Mesenteric fat pad (tissue), 1 donor: Measurements from ENCODE around the gene TSC22D1. TPM values are rescaled to one million over a fixed set of nuclear protein-coding genes. Genes with fewer than 3 reads are reported as not detected.

ENCODE experiments used
- DNase-seq: peaks from one replicate; pipeline ENCODE4 v3.0.0-alpha.2; 2020; ENCODE audit warnings: low spot score
- total RNA-seq: library from RNA; stranded (reverse); fragmentation: NEBNext Ultra II Directional; extraction: Animal tissue kit (Norgen Biotek cat#: 25700); gene quantifications from one replicate; pipeline ENCODE4 v1.2.1, GENCODE V29; 2021
- donor health status: DM: yes; HTN: yes; CAD: no.

The TSC22D1 gene
- total RNA-seq, 1 donor from 2014 or later = 82.0 TPM

DNA sequence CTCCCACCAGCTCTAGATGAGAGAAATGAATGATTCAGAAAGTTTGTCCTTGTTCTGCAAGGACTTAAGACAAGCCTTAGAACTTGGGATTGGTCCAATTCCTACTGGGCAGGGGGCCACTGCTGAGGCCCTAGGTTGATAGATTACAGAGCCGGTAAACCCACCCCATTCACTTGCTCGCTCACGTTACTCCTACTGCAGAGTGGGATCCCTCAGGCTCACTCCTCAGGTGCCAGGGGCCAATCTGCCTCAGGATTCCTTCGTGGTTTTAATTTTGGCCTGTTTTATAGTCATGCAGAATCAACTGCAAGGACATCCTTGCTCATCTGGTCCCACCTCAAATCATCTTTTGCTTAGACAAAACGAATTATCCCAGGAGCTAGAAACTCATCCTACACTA, 143.5 kb downstream of the TSC22D1 start:
- DNase-seq = no peak

DNA sequence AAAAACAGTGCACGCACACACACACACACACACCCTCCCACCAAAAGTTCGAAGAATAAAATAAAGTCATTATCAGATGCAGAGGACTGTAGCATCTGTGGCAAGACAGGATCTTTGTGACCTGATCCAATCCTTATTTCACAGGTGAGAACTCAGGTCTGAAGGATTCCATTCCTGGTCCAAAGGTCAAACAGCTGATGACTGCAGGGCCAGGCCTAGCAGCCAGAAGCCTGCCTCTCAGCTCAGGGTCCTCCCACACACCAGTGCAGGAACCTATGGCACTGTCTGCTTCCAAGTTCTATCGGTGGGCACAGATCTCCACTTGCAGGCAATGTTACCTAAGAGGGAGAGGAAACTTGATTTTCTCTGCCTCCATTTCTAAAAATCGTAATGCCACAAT, 145.0 kb downstream of the TSC22D1 start:
- DNase-seq = no peak

DNA sequence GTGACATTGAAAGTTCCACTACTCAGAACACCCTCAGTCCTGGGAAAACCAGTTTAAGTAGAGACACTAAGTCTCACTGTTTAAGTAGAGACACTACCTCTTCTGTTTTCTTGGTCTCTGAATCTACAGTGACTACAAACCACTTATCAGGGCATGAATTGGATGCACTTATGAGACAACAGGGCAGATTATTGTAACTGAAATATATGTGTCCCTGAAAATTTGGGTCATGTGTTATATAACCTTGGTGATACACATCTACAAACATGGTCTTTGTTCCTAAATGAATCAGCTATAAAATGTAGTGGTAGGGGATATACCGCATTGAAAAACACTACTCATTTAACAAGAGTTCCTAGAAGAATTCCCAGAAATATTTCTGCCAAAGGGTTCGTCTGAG, 146.8 kb downstream of the TSC22D1 start:
- DNase-seq = no peak

DNA sequence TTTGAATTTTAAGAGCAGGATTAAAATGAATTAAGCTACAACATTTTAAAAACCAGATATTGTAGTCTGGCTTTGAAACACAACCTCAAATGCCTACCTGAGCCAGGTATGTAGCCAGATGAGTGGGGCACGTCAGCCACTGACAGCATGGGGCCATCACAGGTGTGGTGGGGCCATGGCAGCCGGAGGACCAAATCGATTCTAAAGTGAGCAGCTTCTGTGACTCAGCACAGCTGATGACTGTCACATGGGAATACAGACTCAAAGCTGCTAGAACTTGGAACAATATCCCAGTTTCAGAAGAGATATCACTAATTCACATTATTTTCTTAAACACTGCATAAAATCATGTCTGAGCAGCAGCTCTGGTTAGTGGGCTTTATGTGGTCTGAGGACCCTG, 149.7 kb downstream of the TSC22D1 start:
- no peak for DNase-seq

DNA sequence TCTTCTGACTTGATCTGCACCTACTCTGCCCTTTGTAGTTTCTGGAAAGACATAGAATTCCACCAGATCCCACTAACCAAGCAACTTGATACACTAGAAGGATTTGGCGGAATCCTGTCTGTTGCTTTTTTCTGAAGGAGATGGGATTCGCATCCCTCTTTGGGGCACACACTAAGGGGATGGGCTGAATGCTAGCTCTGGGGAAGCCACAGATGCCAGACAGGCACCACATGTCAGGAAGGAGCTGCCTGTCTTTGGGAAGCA, 150.4 kb downstream of the TSC22D1 start:
- no peak for DNase-seq

DNA sequence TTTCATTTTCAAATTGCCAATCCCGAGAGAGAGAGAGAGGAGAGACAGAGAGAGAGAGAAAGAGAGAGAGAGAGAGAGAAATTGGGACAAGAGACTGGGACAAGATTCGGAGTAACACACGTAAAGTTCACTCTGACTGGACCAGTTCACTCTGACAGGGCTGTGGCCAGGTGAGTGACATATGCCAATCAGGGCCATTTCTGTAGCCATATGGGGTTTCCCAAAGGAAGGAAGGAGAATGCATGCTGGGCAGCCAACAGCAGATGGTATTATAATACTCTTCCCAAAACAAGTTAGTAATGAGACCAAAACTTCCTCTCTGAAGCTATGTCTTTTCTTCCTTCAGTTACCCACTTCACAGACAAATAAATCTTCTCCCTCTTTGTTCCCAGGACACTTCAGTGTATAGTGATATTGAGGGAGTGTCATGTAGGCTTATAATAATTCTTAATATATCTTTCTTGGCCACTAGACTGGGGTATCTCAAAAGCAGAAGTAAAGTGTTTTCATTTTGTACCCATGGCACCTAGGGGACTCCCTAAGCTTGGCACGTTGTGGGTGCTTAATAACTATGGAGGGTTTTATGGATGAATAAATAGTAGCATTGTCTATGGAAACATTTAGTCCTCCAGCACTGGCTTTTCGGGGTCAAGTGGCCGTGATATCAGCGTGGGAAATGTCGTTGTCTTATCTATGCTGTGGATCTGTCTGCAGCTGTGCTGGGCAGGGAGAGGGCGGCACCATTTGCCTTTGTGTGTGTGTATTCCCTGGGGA, 150.9 kb downstream of the TSC22D1 start:
- no peak for DNase-seq

DNA sequence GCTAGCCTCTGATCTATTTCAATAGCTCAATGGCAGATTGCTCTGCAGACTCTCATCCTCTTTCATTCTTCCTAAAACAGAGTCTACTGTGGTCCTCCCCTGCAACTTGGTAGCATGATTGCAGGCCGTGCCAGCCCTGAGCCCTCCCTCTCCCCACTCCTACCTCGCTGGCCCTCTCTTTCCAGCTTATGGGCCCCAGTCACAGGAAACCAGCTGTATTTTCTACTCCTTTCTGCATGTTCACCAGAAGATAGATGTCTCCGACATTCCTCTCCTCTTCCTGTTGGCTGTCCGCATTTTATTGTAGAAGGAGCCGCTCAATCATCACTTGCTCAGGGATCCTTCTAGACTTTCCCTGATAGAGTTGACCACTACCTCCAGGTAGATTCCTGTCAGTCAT, 152.3 kb downstream of the TSC22D1 start:
- DNase-seq = no peak

DNA sequence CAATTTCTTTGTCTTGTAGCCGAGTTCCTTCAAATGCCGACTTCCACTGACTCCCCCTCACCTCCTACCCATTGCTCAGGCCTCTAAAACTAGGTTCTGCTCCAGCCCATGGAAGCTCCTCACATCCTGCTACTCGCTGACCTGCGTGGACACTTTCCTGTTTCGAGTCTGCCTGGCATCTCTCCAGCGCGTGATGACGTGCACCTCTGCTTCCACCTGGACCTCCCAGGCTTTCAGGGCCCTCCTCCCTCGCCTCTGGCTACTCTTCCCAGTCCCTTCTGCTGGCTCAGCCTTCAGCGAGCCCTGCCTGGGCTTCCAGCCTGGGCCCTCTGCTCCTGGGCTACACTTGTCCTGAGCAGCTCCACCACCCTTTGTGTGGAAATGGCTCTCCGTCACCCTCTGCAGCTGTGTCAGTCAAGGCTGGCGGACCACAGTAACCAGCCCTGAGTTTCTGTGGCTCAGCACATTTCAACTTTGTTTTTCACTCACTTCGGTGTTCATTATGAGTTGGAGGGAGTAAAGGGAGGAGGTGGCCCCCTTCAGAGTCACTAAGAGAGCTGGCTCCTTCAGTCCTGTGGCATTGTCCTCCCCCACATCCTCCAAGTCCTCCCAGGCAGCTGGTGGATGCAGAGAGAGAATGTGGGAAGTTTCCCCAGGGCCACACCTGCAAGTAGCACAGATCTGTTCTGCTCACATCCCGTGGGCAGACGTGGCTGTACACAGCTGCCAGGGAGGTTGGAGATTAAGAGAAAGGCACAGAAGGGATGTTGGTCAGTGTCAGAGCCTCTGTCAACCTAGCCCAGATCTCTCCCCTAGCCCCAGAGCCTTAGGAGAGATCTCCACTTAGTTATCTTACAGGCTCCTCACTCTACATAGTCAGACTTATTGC, 153.1 kb downstream of the TSC22D1 start:
- peak; percentile 81 for DNase-seq

DNA sequence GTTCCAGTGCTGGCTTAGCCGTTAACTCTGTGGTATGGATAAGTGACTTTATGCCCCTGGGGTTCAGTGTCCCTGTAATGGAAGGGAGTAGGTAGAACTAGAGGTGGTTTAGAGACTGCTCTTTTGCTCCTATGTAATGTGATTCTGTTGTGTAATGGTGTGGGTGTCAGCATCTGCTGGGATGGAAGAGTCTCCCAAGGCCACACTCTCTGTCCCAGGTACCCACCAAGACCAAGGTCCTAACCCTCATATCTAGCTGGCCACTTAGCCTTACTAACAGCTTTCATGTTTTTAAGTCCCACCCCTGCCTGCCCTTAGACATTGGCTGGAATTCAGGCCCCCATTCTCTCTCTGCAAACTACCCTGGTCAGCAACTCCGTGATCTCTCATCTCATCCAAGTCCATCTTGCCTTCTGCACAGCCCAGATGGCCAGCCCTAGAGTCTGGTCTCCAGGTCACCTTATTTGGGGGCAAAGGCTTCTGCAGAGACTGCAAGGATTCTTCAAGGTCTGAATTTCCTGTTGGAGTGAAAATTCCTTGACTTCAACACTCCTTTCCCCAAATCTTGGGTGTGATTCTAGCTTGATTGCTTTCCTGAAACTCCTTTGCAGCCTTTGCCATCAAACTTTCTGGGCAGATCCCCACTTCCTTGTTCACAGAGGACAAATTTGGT, 154.1 kb downstream of the TSC22D1 start:
- DNase-seq = no peak

DNA sequence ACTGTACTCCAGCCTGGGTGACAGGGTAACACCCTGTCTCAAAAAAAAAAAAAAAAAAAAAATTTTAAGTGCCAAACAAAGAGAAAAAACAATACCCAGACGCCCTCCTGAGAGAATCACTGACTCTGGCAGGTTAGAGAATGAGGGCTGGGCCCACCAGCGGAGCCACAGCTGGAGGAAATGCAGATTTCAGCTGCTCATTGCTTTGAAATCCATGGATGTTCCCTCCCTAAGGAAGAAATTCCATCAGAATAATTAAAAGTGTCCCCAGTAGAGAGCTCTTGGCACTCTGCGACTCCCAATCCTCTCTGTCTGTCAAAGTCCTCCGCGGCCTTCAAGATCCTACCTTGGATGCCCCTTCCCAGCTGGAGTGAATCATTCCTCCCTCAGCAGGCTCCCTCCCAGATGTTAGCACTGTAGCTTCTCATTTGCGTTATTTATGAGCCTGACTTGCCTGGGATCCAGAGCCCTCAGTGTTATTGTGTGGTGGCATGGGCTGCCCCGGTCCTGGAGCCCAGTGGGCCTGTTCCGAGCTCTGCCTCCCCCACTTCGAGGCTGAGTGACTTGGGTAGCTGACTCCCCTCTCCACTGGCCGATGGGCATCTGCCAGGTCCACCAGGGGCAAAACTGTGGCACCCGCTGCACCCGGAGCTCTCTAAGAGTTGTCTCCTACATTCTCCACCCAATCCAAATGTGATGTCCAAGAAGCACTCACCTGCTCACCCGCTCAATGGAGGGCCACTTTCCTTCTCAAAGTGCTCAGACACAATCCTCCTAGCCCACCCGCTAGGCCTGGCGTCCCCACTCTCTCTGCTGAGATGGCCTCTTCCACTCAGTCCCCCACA, 155.5 kb downstream of the TSC22D1 start:
- no peak for DNase-seq

DNA sequence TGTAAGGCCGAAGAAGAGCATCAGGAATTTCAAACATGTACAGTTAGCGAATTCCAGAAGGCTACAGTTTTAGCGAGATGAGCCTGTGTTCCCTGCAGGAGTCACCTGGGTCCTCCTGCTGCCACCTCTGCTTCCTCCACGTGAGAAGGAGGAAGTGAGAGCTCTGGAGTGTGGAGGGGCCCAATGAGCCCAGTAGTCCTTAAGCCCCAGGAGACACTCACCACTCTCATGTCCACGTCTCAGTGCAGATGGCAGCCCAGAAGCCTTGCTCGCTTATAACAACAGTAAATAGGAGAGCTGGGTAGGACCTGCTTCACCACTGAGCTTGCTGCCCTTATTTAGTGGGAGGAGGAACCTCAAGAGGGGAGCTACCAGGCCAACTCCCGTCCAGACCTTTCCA, 158.3 kb downstream of the TSC22D1 start:
- DNase-seq = no peak

DNA sequence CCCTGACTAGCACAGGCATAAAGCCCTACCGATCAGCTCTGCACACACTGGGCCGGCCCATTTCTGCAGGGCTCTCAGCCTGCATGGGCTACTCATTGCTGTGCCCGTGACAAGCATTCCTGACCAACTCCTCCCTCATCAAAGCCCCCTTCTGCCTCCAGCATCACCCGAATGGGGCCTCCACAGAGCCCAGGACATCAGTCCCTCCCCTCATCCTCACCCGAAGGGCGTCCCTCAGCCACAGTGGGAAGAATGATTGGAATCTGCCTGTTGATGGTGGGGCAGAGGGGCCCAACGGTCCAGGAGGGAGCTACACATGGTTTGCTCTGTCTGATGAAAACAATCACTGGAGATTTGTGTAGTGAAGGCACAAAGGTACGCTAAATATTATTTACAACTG, 158.7 kb downstream of the TSC22D1 start:
- no peak for DNase-seq

DNA sequence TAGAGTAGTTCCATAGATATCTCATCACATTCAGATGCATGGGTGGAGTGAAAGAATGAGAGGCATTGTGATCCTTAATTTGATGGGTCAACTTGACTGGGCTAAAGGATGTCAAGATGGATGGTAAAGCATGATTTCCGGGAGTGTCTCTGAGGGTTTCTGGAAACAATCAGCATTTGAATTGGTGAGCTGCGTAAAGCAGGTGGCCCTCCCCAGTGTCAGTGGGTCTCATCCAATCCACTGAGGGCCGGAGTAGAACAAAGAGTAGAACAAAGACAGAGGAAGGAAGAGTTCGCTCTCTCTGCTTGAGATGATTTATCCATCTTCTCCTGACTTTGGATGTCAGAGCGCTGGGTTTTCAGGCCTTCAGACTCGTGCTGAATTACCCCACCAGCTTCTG, 159.4 kb downstream of the TSC22D1 start:
- no peak for DNase-seq

DNA sequence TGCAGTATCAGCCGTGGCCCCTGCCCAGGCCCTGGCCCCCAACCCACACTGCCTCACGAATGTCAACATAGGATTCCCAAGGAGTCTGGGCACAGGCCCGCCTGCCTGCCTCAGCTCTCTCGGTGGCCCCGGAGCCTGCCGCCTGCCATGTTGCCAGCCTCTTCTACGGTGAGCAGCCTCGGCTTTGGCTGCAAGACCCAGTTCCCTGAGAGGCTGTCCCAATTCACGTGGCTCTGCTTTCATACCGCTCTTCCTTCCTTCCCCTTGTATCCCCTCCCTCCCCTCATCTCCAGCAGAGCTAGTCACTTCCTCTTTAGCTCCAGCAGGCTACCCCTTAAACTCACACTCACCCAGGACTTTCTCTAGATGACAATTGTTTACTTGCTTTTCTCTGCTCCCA, 159.8 kb downstream of the TSC22D1 start:
- no peak for DNase-seq

DNA sequence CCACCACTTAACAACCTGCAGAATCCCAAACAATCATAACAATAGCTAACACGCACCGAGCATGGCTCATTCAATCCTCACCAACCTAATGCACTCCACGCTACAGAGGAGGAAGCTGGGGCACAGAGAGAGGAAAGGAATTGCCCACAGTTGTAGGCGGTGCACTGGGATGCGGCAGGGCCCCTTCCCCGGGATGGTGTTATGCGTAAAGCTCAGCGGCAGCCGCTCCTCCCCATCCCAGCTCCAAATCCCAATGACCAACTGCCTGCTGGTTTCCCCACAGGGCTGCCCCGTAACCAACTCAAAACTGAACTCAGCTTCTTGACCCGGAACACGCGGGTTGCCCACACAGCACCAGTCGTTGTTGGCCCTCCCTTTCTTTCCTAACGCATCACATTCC, 160.3 kb downstream of the TSC22D1 start:
- no peak for DNase-seq

DNA sequence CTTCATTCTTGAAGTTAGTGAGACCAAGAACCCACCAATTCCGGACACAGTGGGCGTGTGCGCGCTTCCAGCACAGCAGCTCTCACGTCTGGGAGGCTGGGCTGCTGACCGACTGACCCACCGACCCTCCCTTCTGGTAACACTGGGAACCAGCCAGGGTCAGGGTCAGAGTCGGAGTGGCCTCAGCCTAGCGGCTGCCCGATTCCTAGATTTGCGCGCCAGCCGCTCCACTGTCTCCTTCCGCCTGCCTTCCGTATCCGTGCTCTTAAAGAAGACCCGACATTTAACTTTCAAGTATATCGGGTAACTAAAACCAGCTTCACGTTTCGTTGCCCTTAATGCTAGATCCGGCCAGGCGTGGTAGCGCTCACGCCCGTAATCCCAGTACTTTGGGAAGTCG, 161.4 kb downstream of the TSC22D1 start:
- DNase-seq = no peak

DNA sequence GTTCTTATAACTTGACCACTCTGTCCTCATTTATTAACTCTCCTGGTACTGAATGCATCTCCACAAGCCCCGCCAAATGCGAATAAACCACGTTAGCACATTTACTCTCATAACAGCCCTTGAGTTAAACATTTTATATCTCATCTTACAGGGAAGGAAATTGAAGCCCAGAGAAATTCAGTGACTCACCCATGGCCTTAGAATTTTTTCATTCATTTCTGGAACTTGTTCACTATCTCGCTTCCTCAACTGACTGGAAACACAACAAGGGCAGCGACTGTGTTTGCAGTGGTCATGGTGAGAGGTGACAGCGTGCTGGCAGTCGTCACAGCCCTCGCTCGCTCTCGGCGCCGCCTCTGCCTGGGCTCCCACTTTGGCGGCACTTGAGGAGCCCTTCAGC, 163.0 kb downstream of the TSC22D1 start:
- DNase-seq = no peak

DNA sequence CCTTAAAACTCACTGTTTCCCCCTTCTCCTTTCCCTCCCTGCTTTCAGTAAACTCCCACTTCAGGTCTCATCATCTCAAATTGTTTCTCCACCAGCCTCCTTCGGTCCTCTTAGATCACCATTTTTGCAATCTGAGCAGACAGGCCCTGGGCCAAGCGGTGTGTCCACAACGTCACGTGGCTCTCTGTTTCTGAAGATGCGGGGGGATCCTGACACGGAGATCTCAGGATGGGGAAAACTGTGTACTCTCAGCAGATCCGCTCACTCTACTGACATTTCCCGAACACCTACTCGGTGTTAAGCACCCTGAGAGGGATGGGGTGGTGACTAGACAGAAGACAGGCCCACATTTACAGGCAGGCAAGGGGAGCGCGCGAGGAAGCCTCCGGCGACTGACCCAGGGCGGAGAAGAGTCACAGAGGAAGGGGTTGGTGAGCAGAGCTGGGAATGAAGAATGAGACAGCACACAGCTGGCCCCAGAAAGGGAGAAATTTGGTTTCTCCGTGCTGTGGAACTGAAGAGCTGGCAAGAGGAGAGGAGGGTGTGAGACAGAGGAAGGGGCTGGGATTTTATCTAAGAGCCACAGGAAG, 163.7 kb downstream of the TSC22D1 start:
- no peak for DNase-seq

DNA sequence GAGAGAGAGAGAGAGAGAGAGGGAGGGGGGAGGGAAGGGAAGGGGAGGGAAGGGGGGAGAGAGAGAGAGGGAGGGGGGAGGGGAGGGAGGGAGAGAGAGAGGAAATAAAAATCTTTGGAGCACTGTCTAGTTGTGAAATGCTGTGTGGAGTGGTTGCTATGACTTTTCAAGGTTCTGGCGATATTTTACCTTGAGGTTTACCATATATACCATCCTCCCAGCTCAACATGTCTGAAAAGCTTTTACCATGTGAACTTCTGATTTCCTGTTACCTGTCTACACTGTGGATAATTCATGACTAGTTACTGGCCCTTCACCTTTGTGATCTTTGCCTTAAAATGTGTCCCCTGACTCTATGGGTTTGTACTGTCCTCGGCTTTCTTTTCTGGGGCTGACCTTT, 164.3 kb downstream of the TSC22D1 start:
- no peak for DNase-seq

DNA sequence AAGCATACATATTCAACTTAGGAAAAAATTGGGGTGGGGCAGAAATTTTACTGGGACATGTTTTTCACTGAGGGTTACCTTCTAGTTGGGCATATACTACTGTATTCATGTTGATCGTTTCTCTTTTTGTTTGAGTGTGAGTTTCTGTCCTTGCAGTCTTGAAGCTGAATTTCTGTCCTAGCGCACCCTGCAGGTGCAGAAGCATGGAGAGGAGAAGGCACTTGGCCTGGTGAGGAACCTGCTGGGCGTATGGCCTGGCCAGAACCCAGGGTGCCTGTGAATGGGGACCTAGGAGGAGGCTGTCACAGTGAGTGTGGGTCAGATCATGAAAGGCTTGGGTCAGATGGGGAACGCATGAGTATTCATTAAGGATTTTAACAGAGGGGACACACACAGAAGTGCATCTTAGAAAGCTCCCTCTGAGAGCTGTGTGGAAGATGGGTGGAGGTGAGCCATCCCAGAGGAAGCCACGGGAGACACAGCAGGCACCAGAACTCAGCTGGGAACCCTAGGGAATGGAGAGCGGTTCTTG, 165.7 kb downstream of the TSC22D1 start:
- no peak for DNase-seq

DNA sequence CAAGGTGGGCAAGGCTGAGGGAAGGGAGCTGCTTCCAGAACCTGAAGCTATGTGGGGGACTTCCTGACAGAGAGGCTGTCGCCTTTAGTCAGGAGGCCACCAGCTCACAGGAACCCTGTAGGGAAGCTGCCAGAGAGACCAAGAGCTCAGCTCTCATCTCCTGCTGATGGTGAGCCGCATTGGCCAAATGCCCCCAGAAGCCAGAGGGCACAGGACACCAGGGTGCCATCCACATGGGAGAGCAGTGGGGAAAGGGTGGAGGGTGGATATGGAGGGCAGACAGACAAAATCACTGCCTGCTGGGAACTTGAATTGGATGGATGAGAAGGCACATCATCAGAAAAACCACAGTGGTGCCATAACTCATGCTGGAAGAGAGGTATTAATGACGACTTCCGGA, 166.5 kb downstream of the TSC22D1 start:
- DNase-seq = no peak
